Trophoblast cell (in vitro differentiated cells and primary cell): Measurements from ENCODE around the gene MRPL34.

Experiments
- DNase-seq, 2 donors: peaks; one replicate each; pipeline ENCODE4 v3.0.0-alpha.2; 2016
- H2AFZ ChIP-seq: 2 replicates; pipeline ENCODE4 v1.6.1; 2013; ENCODE audit warnings: low read length, moderate library complexity, mild to moderate bottlenecking; ENCODE audit not compliant: insufficient read depth, poor library complexity
- H2AK5ac ChIP-seq: 2 replicates; pipeline ENCODE4 v1.6.1; 2013; ENCODE audit warnings: mild to moderate bottlenecking, low read length
- H2BK120ac ChIP-seq: 2 replicates; pipeline ENCODE4 v1.6.1; 2013; ENCODE audit warnings: low read length, mild to moderate bottlenecking, moderate library complexity; ENCODE audit not compliant: insufficient read depth, poor library complexity
- H2BK12ac ChIP-seq: 2 replicates; pipeline ENCODE4 v1.6.1; 2013; ENCODE audit warnings: mild to moderate bottlenecking, low read length, moderate library complexity
- H2BK5ac ChIP-seq: 2 replicates; pipeline ENCODE4 v1.6.1; 2013; ENCODE audit warnings: low read length, low read depth, moderate library complexity, mild to moderate bottlenecking; ENCODE audit not compliant: poor library complexity
- H3K14ac ChIP-seq: 2 replicates; pipeline ENCODE4 v1.6.1; 2013; ENCODE audit warnings: mild to moderate bottlenecking, low read length
- H3K18ac ChIP-seq: 2 replicates; pipeline ENCODE4 v1.6.1; 2013; ENCODE audit warnings: mild to moderate bottlenecking, low read length
- H3K23ac ChIP-seq: 2 replicates; pipeline ENCODE4 v1.6.1; 2013; ENCODE audit warnings: low read length
- H3K27ac ChIP-seq: 2 replicates; pipeline ENCODE4 v1.5.1; 2013; ENCODE audit warnings: low read depth, mild to moderate bottlenecking, inconsistent platforms, low read length, moderate library complexity
- H3K27me3 ChIP-seq: 2 replicates; pipeline ENCODE4 v1.6.1; 2013; ENCODE audit warnings: inconsistent platforms, mild to moderate bottlenecking, low read length, moderate library complexity; ENCODE audit not compliant: insufficient read depth
- H3K36me3 ChIP-seq, 2 experiments: 1 replicate in 1 of 2; 2 replicates in 1 of 2; pipeline ENCODE4 v1.6.1; 2013; ENCODE audit warnings: low read length in 2 of 2, mild to moderate bottlenecking in 2 of 2, moderate library complexity in 1 of 2; ENCODE audit not compliant: insufficient read depth in 2 of 2, control insufficient read depth in 1 of 2
- H3K4ac ChIP-seq: 2 replicates; pipeline ENCODE4 v1.6.1; 2013; ENCODE audit warnings: low read depth, mild to moderate bottlenecking, low read length, moderate library complexity
- H3K4me1 ChIP-seq, 2 experiments: 1 replicate in 1 of 2; 2 replicates in 1 of 2; pipeline ENCODE4 v1.6.1; 2013; ENCODE audit warnings: low read length in 2 of 2, mild to moderate bottlenecking in 2 of 2, moderate library complexity in 1 of 2; ENCODE audit not compliant: insufficient read depth in 2 of 2, control insufficient read depth in 1 of 2
- H3K4me2 ChIP-seq: 2 replicates; pipeline ENCODE4 v1.6.1; 2013; ENCODE audit warnings: inconsistent platforms, mild to moderate bottlenecking, low read length, moderate library complexity
- H3K4me3 ChIP-seq: 2 replicates; pipeline ENCODE4 v1.5.1; 2013; ENCODE audit warnings: mild to moderate bottlenecking, low read depth, low read length, inconsistent platforms
- H3K79me1 ChIP-seq: one replicate; pipeline ENCODE4 v1.6.1; 2013; ENCODE audit warnings: low read length
- H3K79me2 ChIP-seq: 2 replicates; pipeline ENCODE4 v1.6.1; 2013; ENCODE audit warnings: low read length, mild to moderate bottlenecking; ENCODE audit not compliant: control insufficient read depth, insufficient read depth, poor library complexity
- H3K9ac ChIP-seq: 2 replicates; pipeline ENCODE4 v1.6.1; 2013; ENCODE audit warnings: mild to moderate bottlenecking, low read length
- H3K9me3 ChIP-seq: 2 replicates; pipeline ENCODE4 v1.6.1; 2013; ENCODE audit warnings: low read depth, mild to moderate bottlenecking, control low read depth, inconsistent platforms, low read length; ENCODE audit not compliant: insufficient read depth
- H4K12ac ChIP-seq: 2 replicates; pipeline ENCODE4 v1.6.1; 2013; ENCODE audit warnings: low read depth, mild to moderate bottlenecking, low read length, moderate library complexity
- H4K8ac ChIP-seq: 2 replicates; pipeline ENCODE4 v1.6.1; 2013; ENCODE audit warnings: low read depth, mild to moderate bottlenecking, low read length, moderate library complexity
- H4K91ac ChIP-seq: one replicate; pipeline ENCODE4 v1.6.1; 2013; ENCODE audit warnings: low read depth, mild to moderate bottlenecking, low read length, moderate library complexity
- WGBS: extraction: QIAGEN DNeasy Blood & Tissue Kit; methylation state at CpG from one replicate; pipeline ENCODE4 v1.1.7; 2013; ENCODE audit warnings: missing lambda C conversion rate; ENCODE audit not compliant: insufficient read length, insufficient coverage; ENCODE audit errors: extremely low coverage; 5-methylcytosine and 5-hydroxymethylcytosine counted together

Gene MRPL34

DNA sequence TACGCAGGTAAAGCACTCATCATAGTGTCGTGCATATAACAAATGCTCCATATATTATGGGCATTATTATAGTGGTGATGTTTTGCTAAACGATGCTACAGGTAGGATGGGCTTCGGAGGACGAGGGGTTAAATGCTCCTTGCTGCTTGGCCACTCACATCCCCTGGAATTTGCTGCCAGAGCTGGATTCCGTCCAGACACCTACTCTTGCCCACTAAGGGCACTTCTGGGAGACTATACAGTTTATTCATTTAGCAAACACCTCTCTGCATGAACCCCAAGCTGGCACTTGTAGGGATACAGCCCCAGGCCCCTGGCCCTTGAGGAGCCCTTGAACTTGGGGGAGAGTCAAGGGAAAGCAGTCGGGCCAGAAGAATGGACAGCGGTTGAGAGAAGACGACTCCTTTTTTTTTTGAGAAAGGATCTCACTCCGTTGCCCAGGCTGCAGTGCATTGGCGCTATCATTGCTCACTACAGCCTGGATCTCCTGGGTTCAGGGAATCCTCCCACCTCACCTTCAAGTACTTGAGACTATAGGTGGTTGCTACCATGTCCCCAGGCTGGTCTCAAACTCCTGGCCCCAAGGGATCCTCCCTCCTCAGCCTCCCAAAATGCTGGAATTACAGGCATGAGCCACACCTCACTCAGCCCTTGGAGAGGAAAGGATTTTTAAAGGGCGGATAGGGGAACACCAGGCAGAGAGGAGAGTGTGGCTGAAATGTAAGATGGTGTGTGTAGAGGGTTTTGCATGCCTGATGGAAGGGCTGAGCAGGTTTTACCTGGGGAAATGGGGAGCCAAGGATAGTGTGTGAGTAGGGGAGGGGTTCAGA lies 1.1 kb upstream of the MRPL34 start:
- Histone ChIP-seq H4K8ac (no peak overlapping the region), H3K79me1 (peaks cover 27% of the 10 kb centered on the region), H3K4me3 (no peak overlapping the region), H3K9ac (no peak overlapping the region), H4K91ac (peak overlapping the region; percentile 41), H3K18ac (no peak overlapping the region), H3K14ac (no peak overlapping the region), H3K27me3 (no peaks in the 10 kb centered on the region), H3K9me3 (no peaks in the 10 kb centered on the region), H3K4ac (no peak overlapping the region), H3K27ac (no peak overlapping the region), H2BK12ac (no peak overlapping the region), H3K4me2 (peak overlapping the region; percentile 4), H3K36me3 (peaks cover 11 to 16% of the 10 kb centered on the region in 2 experiments), H3K23ac (no peak overlapping the region), H3K79me2 (peaks cover 14% of the 10 kb centered on the region), H2AK5ac (no peak overlapping the region), H3K4me1 (peaks cover 23 to 32% of the 10 kb centered on the region in 2 experiments), H4K12ac (no peak overlapping the region), H2AFZ (no peak overlapping the region), H2BK5ac (no peak overlapping the region), H2BK120ac (no peak overlapping the region)
- WGBS, result no CpG with 5 or more reads among the region's 12 CpGs
- peak in 1 of 2 donors; percentile 70 for DNase-seq

DNA sequence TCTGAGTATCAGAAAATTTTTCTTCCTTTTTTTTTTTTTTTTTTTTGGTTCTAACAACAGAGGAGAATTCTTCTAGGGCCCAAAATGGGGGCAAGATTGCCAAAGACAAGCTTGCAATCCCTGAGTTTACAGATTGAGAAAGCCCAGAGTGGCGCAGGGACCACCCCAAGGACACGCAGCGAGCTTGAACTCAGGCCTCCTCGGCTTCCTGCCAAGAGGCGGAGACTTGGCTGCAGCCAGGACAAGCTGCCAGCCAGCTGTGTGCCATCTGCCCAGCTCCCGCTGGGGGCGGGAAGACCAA lies 506 bp upstream of the MRPL34 start:
- H3K4me2 ChIP-seq, result peak overlapping the region; percentile 59
- H2AFZ ChIP-seq, result no peak overlapping the region
- no peak overlapping the region for H3K14ac ChIP-seq
- no peaks in the 10 kb centered on the region for H3K27me3 ChIP-seq
- H3K36me3 ChIP-seq, result peaks cover 11 to 15% of the 10 kb centered on the region in 2 experiments
- WGBS, result no CpG with 5 or more reads among the region's 7 CpGs
- H3K4ac ChIP-seq, result no peak overlapping the region
- peaks cover 32% of the 10 kb centered on the region for H3K79me1 ChIP-seq
- H3K4me3 ChIP-seq, result no peak overlapping the region
- H2AK5ac ChIP-seq, result no peak overlapping the region
- no peak overlapping the region for H3K23ac ChIP-seq
- no peak for DNase-seq
- H4K91ac ChIP-seq, result no peak overlapping the region
- peak overlapping the region; percentile 8 for H4K8ac ChIP-seq
- H3K27ac ChIP-seq, result peak overlapping the region; percentile 24
- no peaks in the 10 kb centered on the region for H3K9me3 ChIP-seq
- no peak overlapping the region for H3K18ac ChIP-seq
- H2BK5ac ChIP-seq, result no peak overlapping the region
- no peak overlapping the region for H2BK120ac ChIP-seq
- H4K12ac ChIP-seq, result no peak overlapping the region
- H3K4me1 ChIP-seq, result peaks cover 24 to 34% of the 10 kb centered on the region in 2 experiments
- no peak overlapping the region for H2BK12ac ChIP-seq
- no peak overlapping the region for H3K9ac ChIP-seq
- H3K79me2 ChIP-seq, result peaks cover 19% of the 10 kb centered on the region

DNA sequence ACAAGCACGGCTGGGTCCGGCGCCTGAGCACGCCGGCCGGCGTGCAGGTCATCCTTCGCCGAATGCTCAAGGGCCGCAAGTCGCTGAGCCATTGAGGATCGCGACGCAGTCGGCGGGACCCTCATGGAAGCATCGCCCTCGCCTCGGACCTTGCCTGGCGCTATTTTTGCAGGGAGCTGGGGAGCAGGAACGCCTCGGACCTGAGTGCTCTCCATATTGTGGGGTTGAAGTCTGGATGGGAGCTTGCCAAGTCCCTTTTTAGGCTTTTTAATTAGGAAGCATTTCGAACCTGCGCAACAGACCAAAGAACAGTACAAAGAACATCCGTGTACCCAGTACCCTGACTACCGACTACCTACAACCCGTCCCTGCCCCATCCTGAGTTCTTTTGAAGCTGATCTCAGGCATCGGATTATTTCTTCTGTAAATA lies 628 bp downstream of the MRPL34 start:
- no peak for DNase-seq
- Histone ChIP-seq H2BK12ac (peak overlapping the region; percentile 37), H4K12ac (peak overlapping the region; percentile 79), H3K18ac (peak overlapping the region; percentile 58), H3K4me1 (peaks cover 32 to 44% of the 10 kb centered on the region in 2 experiments), H3K23ac (no peak overlapping the region), H4K91ac (peak overlapping the region; percentile 83), H2BK5ac (peak overlapping the region; percentile 77), H3K9ac (peak overlapping the region; percentile 75), H2AFZ (peak overlapping the region; percentile 61), H4K8ac (peak overlapping the region; percentile 80), H3K9me3 (no peaks in the 10 kb centered on the region), H3K4ac (peak overlapping the region; percentile 42), H3K27me3 (no peaks in the 10 kb centered on the region), H3K79me2 (peaks cover 23% of the 10 kb centered on the region), H3K4me3 (peak overlapping the region; percentile 83), H2BK120ac (peak overlapping the region; percentile 69), H3K27ac (peak overlapping the region; percentile 76), H3K36me3 (peaks cover 2 to 5% of the 10 kb centered on the region in 2 experiments), H3K14ac (peak overlapping the region; percentile 69), H2AK5ac (peak overlapping the region; percentile 76), H3K4me2 (peak overlapping the region; percentile 81), H3K79me1 (peaks cover 34% of the 10 kb centered on the region)
- WGBS, result no CpG with 5 or more reads among the region's 28 CpGs

DNA sequence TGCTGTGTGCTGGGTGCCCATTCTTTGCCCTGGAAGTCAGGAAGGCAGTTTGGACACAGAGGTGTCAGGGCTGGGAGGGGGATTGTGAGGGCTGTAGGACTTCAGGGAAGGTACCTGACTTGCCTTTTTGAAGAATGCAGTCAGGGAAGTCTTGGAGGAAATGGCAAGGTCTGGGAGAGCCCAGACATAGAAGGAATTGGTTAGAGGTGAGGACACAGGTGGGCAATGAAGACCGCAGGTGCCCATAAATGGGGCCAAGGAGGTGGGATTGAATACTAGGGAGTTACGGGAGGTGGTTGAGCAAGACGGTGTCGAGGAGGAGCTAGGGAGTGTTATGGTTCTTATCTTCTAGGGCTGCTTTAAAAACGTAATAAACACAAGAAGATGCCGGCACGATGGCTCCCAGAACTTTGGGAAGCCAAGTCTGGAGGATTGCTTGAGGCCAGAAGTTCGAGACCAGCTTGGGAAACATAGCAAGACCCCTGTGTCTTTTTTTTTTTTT lies 2.3 kb downstream of the MRPL34 start:
- Histone ChIP-seq H2AFZ (no peak overlapping the region), H3K4me3 (no peak overlapping the region), H2BK120ac (no peak overlapping the region), H2AK5ac (no peak overlapping the region), H2BK5ac (no peak overlapping the region), H3K9ac (no peak overlapping the region), H3K79me1 (peaks cover 31% of the 10 kb centered on the region), H3K23ac (no peak overlapping the region), H3K9me3 (peaks cover 2% of the 10 kb centered on the region), H3K27ac (peak overlapping the region; percentile 18), H3K27me3 (no peaks in the 10 kb centered on the region), H3K4me1 (peaks cover 37 to 50% of the 10 kb centered on the region in 2 experiments), H4K12ac (no peak overlapping the region), H4K91ac (no peak overlapping the region), H3K4me2 (no peak overlapping the region), H2BK12ac (no peak overlapping the region), H3K36me3 (peaks cover 1 to 6% of the 10 kb centered on the region in 2 experiments), H3K4ac (no peak overlapping the region), H4K8ac (no peak overlapping the region), H3K18ac (no peak overlapping the region), H3K14ac (no peak overlapping the region), H3K79me2 (peaks cover 21% of the 10 kb centered on the region)
- peak in 1 of 2 donors; percentile 44 for DNase-seq
- WGBS, result no CpG with 5 or more reads among the region's 8 CpGs
